Measurements from ENCODE around the gene SYCP3. TPM values are rescaled to one million over a fixed set of nuclear protein-coding genes. Genes with fewer than 3 reads are reported as not detected.
A peak's percentile ranks its signal among the peaks of the same experiment; 100 is the strongest.

The SYCP3 gene
- total and polyA plus RNA-seq, 2 of the 13 experiments (the other 11 are each of a cell fraction or from before 2014, with no cell fraction given) = not detected

- peak; percentile 87; the same call in 1 of the 2 replicates for TF ChIP-seq HNF4G (IDR thresholded peaks at IDR 0.05; ENCODE audit: borderline replicate concordance, low read depth, low read length)
- peak; percentile 77; the same call in 1 of the 2 replicates for TF ChIP-seq HNF4G (CRISPR knock-in tag; IDR thresholded peaks at IDR 0.05; ENCODE audit: borderline replicate concordance, low read depth)
- no peak for TF ChIP-seq KLF6 (CRISPR knock-in tag; IDR thresholded peaks at IDR 0.05)
- TF ChIP-seq ZFP37 (CRISPR knock-in tag; IDR thresholded peaks at IDR 0.05; ENCODE audit: borderline replicate concordance) = no peak; the same call in 1 of the 2 replicates
- TF ChIP-seq ZNF782 (CRISPR knock-in tag; IDR thresholded peaks at IDR 0.05; ENCODE audit: borderline replicate concordance) = no peak
- no peak for TF ChIP-seq ZNF234 (CRISPR knock-in tag; conservative IDR thresholded peaks at IDR 0.05)
- peak; percentile 90 for TF ChIP-seq ESRRA (CRISPR knock-in tag; IDR thresholded peaks at IDR 0.05; ENCODE audit: low read depth)
- no peak for TF ChIP-seq MAF1 (CRISPR knock-in tag; IDR thresholded peaks at IDR 0.05; ENCODE audit: borderline replicate concordance)
- no peak for TF ChIP-seq TFDP2 (CRISPR knock-in tag; IDR thresholded peaks at IDR 0.05)
- TF ChIP-seq ZNF484 (CRISPR knock-in tag; IDR thresholded peaks at IDR 0.05; ENCODE audit: borderline replicate concordance, low read depth) = no peak
- TF ChIP-seq MZF1 (CRISPR knock-in tag; IDR thresholded peaks at IDR 0.05; ENCODE audit: borderline replicate concordance) = no peak
- TF ChIP-seq HNF4A (CRISPR knock-in tag; IDR thresholded peaks at IDR 0.05) = peak; percentile 99
- TF ChIP-seq ZNF350 (CRISPR knock-in tag; IDR thresholded peaks at IDR 0.05; ENCODE audit: borderline replicate concordance, low read depth) = no peak
- TF ChIP-seq UBTF (CRISPR knock-in tag; IDR thresholded peaks at IDR 0.05) = no peak
- no peak for TF ChIP-seq CERS6 (CRISPR knock-in tag; IDR thresholded peaks at IDR 0.05)
- TF ChIP-seq MAFK (conservative IDR thresholded peaks at IDR 0.05 in 1 of 2, IDR thresholded peaks at IDR 0.05 in 1 of 2; ENCODE audit: low read length in 2 of 2) = no peak
- TF ChIP-seq ZBTB46 (CRISPR knock-in tag; IDR thresholded peaks at IDR 0.05; ENCODE audit: borderline replicate concordance) = no peak
- TF ChIP-seq KLF12 (CRISPR knock-in tag; IDR thresholded peaks at IDR 0.05; ENCODE audit: borderline replicate concordance) = no peak
- TF ChIP-seq RNF219 (CRISPR knock-in tag; IDR thresholded peaks at IDR 0.05) = no peak
- TF ChIP-seq PAF1 (CRISPR knock-in tag; IDR thresholded peaks at IDR 0.05) = no peak
- no peak for TF ChIP-seq HDAC6 (IDR thresholded peaks at IDR 0.05; ENCODE audit: low read depth, low read length)
Observed at GRCh38 chr12:101713059-101713682, 26.1 kb downstream of the SYCP3 start (continued).
